Keratinocyte (primary cell): ENCODE data around the gene NAALADL1.

ENCODE experiments used
- EZH2 ChIP-seq: IDR thresholded peaks from one replicate; pipeline ENCODE4 v1.6.1; 2012; ENCODE audit warnings: inconsistent platforms, mild to moderate bottlenecking, low read length, moderate library complexity
- TF ChIP-seq, protein P1 (sequence below), 3 experiments: IDR thresholded peaks in 1 of 3; conservative IDR thresholded peaks in 1 of 3; optimal IDR thresholded peaks in 1 of 3; 2 replicates in 2 of 3; 3 replicates in 1 of 3; pipeline versions ENCODE3 to v1.5.1; 2011; ENCODE audit warnings: low read length in 3 of 3, mild to moderate bottlenecking in 3 of 3, moderate library complexity in 2 of 3, control low read depth in 1 of 3, inconsistent platforms in 1 of 3; ENCODE audit not compliant: insufficient read depth in 2 of 3; ENCODE audit errors: extremely low read depth in 1 of 3

DNA sequence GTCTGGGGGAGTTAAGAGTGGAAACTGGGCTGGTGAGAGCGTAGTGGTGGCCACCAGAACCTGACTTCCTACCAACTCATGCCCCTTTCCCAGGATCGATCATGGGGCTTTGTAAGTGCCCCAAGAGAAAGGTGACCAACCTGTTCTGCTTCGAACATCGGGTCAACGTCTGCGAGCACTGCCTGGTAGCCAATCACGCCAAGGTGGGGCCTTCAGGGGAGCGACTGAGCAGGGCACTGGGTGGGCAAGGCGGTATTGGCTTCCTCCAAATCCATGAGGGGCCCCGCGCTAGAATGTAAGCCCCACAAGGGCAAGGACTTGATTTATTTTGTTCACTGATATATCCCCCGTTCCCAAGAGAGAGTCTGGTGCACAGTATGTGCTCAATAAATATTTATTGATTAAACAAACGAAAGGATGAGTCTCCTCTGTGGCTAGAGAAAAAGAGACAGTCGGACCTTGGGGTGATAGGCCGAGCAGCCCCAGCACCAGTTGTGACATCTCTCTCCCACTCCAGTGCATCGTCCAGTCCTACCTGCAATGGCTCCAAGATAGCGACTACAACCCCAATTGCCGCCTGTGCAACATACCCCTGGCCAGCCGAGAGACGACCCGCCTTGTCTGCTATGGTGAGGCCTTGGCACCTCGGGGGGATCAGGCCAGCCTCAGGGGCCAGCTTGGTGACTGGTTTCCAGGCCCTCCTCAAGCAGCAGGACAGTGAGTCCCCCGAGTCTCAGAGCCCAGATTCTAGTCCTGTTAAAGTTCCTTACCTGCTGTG lies 26.4 kb upstream of the NAALADL1 start:
- TF ChIP-seq, protein P1, sequence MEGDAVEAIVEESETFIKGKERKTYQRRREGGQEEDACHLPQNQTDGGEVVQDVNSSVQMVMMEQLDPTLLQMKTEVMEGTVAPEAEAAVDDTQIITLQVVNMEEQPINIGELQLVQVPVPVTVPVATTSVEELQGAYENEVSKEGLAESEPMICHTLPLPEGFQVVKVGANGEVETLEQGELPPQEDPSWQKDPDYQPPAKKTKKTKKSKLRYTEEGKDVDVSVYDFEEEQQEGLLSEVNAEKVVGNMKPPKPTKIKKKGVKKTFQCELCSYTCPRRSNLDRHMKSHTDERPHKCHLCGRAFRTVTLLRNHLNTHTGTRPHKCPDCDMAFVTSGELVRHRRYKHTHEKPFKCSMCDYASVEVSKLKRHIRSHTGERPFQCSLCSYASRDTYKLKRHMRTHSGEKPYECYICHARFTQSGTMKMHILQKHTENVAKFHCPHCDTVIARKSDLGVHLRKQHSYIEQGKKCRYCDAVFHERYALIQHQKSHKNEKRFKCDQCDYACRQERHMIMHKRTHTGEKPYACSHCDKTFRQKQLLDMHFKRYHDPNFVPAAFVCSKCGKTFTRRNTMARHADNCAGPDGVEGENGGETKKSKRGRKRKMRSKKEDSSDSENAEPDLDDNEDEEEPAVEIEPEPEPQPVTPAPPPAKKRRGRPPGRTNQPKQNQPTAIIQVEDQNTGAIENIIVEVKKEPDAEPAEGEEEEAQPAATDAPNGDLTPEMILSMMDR (optimal IDR thresholded peaks at IDR 0.05 in 1 of 3, IDR thresholded peaks at IDR 0.05 in 1 of 3, conservative IDR thresholded peaks at IDR 0.05 in 1 of 3; ENCODE audit: extremely low read depth in 1 of 3, insufficient read depth in 2 of 3, low read length in 3 of 3) = no peak
- TF ChIP-seq EZH2 = no peak
